ENCODE data around the gene DHX34.

DNA sequence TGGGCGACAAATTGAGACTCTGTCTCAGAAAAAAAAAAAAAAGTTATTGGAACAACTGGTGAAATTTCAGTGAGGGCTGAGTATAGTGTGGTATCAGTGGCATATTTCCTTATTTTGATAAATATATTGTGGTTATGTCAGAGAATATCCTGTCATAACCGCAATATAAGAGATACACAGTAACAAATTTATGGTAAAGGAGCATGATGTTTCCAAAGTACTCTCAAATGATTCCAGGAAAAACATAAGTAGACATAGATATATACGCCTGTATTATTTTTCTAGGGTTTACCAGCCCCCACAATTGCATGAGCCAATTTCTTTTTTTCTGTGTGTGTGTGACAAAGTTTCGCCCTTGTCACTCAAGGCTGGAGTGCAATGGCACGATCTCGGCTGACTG lies 45.1 kb upstream of the DHX34 start:
- no peak for TF ChIP-seq POLR2A (IDR thresholded peaks at IDR 0.05)
- TF ChIP-seq, protein P1, sequence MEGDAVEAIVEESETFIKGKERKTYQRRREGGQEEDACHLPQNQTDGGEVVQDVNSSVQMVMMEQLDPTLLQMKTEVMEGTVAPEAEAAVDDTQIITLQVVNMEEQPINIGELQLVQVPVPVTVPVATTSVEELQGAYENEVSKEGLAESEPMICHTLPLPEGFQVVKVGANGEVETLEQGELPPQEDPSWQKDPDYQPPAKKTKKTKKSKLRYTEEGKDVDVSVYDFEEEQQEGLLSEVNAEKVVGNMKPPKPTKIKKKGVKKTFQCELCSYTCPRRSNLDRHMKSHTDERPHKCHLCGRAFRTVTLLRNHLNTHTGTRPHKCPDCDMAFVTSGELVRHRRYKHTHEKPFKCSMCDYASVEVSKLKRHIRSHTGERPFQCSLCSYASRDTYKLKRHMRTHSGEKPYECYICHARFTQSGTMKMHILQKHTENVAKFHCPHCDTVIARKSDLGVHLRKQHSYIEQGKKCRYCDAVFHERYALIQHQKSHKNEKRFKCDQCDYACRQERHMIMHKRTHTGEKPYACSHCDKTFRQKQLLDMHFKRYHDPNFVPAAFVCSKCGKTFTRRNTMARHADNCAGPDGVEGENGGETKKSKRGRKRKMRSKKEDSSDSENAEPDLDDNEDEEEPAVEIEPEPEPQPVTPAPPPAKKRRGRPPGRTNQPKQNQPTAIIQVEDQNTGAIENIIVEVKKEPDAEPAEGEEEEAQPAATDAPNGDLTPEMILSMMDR (IDR thresholded peaks at IDR 0.05), result no peak

Measured in heart left ventricle (tissue), 13 donors.